BJ (cell line): ENCODE results near the gene OR1I1. TPM values are rescaled to one million over a fixed set of nuclear protein-coding genes. Genes with fewer than 3 reads are reported as not detected.

Experiments
- CTCF ChIA-PET: fragments of 350-600 bp; formaldehyde crosslinking; extraction: SDS; loops from one replicate; lab custom pipeline; 2021; ENCODE audit warnings: antibody characterized with exemption, inconsistent platforms; lab: Yijun Ruan, JAX
- POLR2A ChIA-PET: fragments of 300-600 bp; sonication (Branson Sonifier 250); formaldehyde crosslinking; extraction: SDS; loops from one replicate; lab custom pipeline; 2021; ENCODE audit warnings: antibody characterized with exemption; lab: Charles Lee
- DNase-seq: peaks from one replicate; pipeline ENCODE4 v3.0.0-alpha.2; 2011; ENCODE audit warnings: low read depth
- H3K27me3 ChIP-seq: 2 replicates; pipeline ENCODE4 v1.6.0; 2011; ENCODE audit warnings: low read length; ENCODE audit not compliant: control insufficient read depth, insufficient read depth
- H3K36me3 ChIP-seq: 2 replicates; pipeline ENCODE4 v1.5.1; 2011; ENCODE audit warnings: low read length; ENCODE audit not compliant: control insufficient read depth, insufficient read depth
- H3K4me3 ChIP-seq: 2 replicates; pipeline ENCODE4 v1.5.1; 2011; ENCODE audit warnings: low read depth, mild to moderate bottlenecking, control low read depth, low read length
- CTCF ChIP-seq: IDR thresholded peaks from 2 replicates; pipeline ENCODE4 v1.5.1; 2011; ENCODE audit warnings: low read depth, mild to moderate bottlenecking, control low read depth, inconsistent platforms, low read length, moderate library complexity; ENCODE audit not compliant: insufficient read depth
- polyA plus RNA-seq: library from polyadenylated mRNA; depleted of rRNA; stranded (reverse); fragments of >200 nt; gene quantifications from 2 replicates; pipeline ENCODE4 v1.2.3, GENCODE V29; 2011

OR1I1 gene
- polyA plus RNA-seq, 1 experiment = not detected

GRCh38 chr19:15042826-15043225 lies 39.2 kb upstream of the OR1I1 start:
- Histone ChIP-seq H3K4me3 (no peak overlapping the region), H3K27me3 (no peaks in the 10 kb centered on the region), H3K36me3 (no peaks in the 10 kb centered on the region)
- ChIA-PET CTCF (no interaction called here), POLR2A (no interaction called here)
- no peak for DNase-seq
- TF ChIP-seq CTCF = no peak

DNA sequence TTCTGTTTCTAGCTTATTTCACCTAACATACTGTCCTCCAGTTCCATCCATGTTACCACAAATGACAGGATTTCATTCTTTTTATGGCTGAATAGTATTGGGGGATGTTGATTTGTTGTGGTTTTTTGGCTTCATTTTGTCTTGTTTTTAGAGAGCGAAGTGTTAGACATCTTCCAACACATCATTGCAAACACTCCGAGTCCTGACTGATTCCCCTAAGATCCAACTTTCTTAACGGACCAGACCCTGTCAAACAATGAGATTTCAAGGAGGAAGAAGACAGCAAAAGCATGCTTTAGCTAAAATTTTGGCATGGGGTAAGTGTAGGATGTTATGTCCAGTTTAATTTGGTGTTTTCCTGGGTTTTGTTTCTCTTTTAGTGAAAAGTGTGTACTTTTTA lies 36.5 kb upstream of the OR1I1 start:
- no peaks in the 10 kb centered on the region for H3K27me3 ChIP-seq
- ChIA-PET POLR2A (no interaction called here), CTCF (interaction anchor here (0.6 kb wide), 1 partner anchor 416 kb away, joined by 3 read pairs; no protein-coding TSS in a partner anchor)
- H3K36me3 ChIP-seq = no peaks in the 10 kb centered on the region
- DNase-seq = no peak
- TF ChIP-seq CTCF = no peak
- no peak overlapping the region for H3K4me3 ChIP-seq

DNA sequence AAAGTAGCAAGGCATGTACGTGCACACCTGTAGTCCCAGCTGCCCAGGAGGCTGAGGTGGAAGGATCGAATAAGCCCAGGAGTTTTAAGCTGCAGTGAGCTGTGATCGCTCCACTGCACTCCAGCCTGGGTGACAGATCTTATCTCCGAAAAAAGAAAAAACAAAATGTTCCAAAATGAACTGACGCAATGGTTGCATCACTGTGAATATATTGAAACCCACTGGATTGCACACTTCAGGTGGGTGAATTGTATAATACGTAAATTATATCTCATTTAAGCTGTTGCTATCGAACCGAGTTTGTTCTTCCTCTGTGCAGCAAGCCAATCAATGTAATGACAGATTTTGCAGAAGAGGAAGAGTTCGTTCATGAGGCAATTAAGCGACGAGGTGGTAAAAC lies 34.3 kb upstream of the OR1I1 start:
- Histone ChIP-seq H3K27me3 (no peaks in the 10 kb centered on the region), H3K36me3 (no peaks in the 10 kb centered on the region), H3K4me3 (no peak overlapping the region)
- CTCF ChIA-PET = no interaction called here
- POLR2A ChIA-PET = no interaction called here
- no peak for DNase-seq
- TF ChIP-seq CTCF = no peak

DNA sequence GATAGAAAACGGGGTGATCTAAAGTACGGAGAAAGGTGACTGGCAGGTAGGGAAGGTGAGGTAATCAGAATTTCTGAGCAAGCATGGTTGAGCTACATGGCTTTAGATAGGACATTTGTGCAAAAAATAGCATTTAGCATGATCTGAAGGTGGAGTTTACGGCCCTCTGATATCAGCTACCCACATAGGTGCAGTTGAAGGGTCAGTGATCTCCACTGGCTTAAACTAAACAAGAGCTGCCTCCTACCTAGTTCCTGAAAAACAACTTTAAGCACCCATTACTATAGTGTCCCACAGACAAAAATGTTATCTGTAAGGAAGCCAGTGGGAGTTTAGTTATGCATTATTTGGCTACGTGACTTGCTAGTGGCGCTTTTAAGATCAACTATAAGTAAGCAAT lies 33.9 kb upstream of the OR1I1 start:
- no peaks in the 10 kb centered on the region for H3K36me3 ChIP-seq
- TF ChIP-seq CTCF = no peak
- ChIA-PET CTCF (no interaction called here), POLR2A (no interaction called here)
- no peak overlapping the region for H3K4me3 ChIP-seq
- no peaks in the 10 kb centered on the region for H3K27me3 ChIP-seq
- no peak for DNase-seq

GRCh38 chr19:15048885-15049541 lies 33.0 kb upstream of the OR1I1 start, which contains the start of gene CASP14:
CASP14 (plus strand) TSS chr19:15049480; CDS start chr19:15052252, 2,772 bp downstream.
- ChIA-PET CTCF (no interaction called here), POLR2A (no interaction called here)
- DNase-seq = no peak
- no peak for TF ChIP-seq CTCF
- no peaks in the 10 kb centered on the region for H3K36me3 ChIP-seq
- no peak within 1 kb of the TSS for H3K4me3 ChIP-seq
- H3K27me3 ChIP-seq = no peaks in the 10 kb centered on the region
